Measurements from ENCODE around the gene NUTM2F. TPM values are rescaled to one million over a fixed set of nuclear protein-coding genes. Genes with fewer than 3 reads are reported as not detected.

NUTM2F gene
- total and polyA plus RNA-seq, 4 experiments from 2014 or later: not detected

DNA sequence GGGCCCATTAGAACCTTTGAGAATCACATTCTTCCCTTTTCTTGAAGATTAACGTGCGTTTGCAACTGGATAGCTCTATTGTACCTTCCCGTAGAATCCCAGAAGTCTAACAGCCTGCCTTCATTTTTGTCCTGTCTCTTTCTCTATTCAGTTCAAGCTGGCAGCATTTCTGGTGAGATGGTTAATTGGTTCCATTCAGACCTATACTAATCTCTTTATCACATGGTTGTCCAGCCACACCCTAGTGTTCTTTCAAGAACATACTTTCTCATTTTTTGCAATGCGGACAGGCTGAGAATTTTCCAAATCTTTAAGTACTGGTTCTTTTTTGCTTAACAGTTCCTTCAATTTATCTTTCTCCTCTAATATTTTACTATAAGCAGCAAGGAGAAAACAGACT lies 26.0 kb downstream of the NUTM2F start:
- no peak overlapping the region for H3K27ac ChIP-seq (ENCODE audit: low read depth, low read length)
- H3K9me3 Mint-ChIP-seq: no peaks in the 10 kb centered on the region
- H3K4me3 Mint-ChIP-seq: no peak overlapping the region
- ChIA-PET POLR2A (ENCODE audit: partially characterized antibody) (no interaction called here), CTCF (ENCODE audit: partially characterized antibody) (no interaction called here)
- H3K4me1 Mint-ChIP-seq: no peaks in the 10 kb centered on the region
- peaks cover 17 to 21% of the 10 kb centered on the region in 2 donors for H3K36me3 Mint-ChIP-seq
- no peaks in the 10 kb centered on the region for H3K27me3 ChIP-seq (ENCODE audit: insufficient read depth, low read length)
- no peak for DNase-seq
- no peaks in the 10 kb centered on the region for H3K4me1 ChIP-seq (ENCODE audit: insufficient read depth, low read length)
- H3K36me3 ChIP-seq (ENCODE audit: insufficient read depth, low read length): no peaks in the 10 kb centered on the region
- H3K27me3 Mint-ChIP-seq: no peaks in the 10 kb centered on the region
- H3K27ac Mint-ChIP-seq: peak overlapping the region in 1 of 7 donors; percentile 1
- H3K9me3 ChIP-seq (ENCODE audit: control insufficient read depth in 1 of 2, low read length in 2 of 2): no peaks in the 10 kb centered on the region
- no peak overlapping the region for H3K4me3 ChIP-seq (ENCODE audit: low read length in 2 of 2)
- intact Hi-C loops (cut with micrococcal nuclease): no loop called here

GRCh38 chr9:94301583-94301982 lies 26.9 kb downstream of the NUTM2F start:
- H3K27ac Mint-ChIP-seq: no peak overlapping the region
- Histone ChIP-seq H3K27me3 (ENCODE audit: insufficient read depth, low read length) (no peaks in the 10 kb centered on the region), H3K9me3 (ENCODE audit: control insufficient read depth in 1 of 2, low read length in 2 of 2) (no peaks in the 10 kb centered on the region), H3K36me3 (ENCODE audit: insufficient read depth, low read length) (no peaks in the 10 kb centered on the region), H3K4me1 (ENCODE audit: insufficient read depth, low read length) (no peaks in the 10 kb centered on the region), H3K27ac (ENCODE audit: low read depth, low read length) (no peak overlapping the region), H3K4me3 (ENCODE audit: low read length in 2 of 2) (no peak overlapping the region)
- ChIA-PET POLR2A (ENCODE audit: partially characterized antibody) (no interaction called here), CTCF (ENCODE audit: partially characterized antibody) (no interaction called here)
- no peaks in the 10 kb centered on the region for H3K9me3 Mint-ChIP-seq
- H3K4me3 Mint-ChIP-seq: no peak overlapping the region
- intact Hi-C loops (cut with micrococcal nuclease): no loop called here
- H3K27me3 Mint-ChIP-seq: no peaks in the 10 kb centered on the region
- peaks cover 24 to 29% of the 10 kb centered on the region in 2 donors for H3K36me3 Mint-ChIP-seq
- H3K4me1 Mint-ChIP-seq: no peaks in the 10 kb centered on the region
- DNase-seq: no peak

GRCh38 chr9:94300470-94301301 lies 27.8 kb downstream of the NUTM2F start:
- Mint-ChIP-seq H3K27me3 (no peaks in the 10 kb centered on the region), H3K4me1 (no peaks in the 10 kb centered on the region), H3K9me3 (no peaks in the 10 kb centered on the region), H3K36me3 (peaks cover 29 to 36% of the 10 kb centered on the region in 2 donors), H3K27ac (no peak overlapping the region), H3K4me3 (no peak overlapping the region)
- POLR2A ChIA-PET (ENCODE audit: partially characterized antibody): no interaction called here
- no peaks in the 10 kb centered on the region for H3K27me3 ChIP-seq (ENCODE audit: insufficient read depth, low read length)
- H3K4me3 ChIP-seq (ENCODE audit: low read length in 2 of 2): no peak overlapping the region
- CTCF ChIA-PET (ENCODE audit: partially characterized antibody): no interaction called here
- H3K27ac ChIP-seq (ENCODE audit: low read depth, low read length): no peak overlapping the region
- intact Hi-C loops (cut with micrococcal nuclease): no loop called here
- no peak for DNase-seq
- no peaks in the 10 kb centered on the region for H3K9me3 ChIP-seq (ENCODE audit: control insufficient read depth in 1 of 2, low read length in 2 of 2)
- H3K4me1 ChIP-seq (ENCODE audit: insufficient read depth, low read length): no peaks in the 10 kb centered on the region
- H3K36me3 ChIP-seq (ENCODE audit: insufficient read depth, low read length): peaks cover 4% of the 10 kb centered on the region

DNA sequence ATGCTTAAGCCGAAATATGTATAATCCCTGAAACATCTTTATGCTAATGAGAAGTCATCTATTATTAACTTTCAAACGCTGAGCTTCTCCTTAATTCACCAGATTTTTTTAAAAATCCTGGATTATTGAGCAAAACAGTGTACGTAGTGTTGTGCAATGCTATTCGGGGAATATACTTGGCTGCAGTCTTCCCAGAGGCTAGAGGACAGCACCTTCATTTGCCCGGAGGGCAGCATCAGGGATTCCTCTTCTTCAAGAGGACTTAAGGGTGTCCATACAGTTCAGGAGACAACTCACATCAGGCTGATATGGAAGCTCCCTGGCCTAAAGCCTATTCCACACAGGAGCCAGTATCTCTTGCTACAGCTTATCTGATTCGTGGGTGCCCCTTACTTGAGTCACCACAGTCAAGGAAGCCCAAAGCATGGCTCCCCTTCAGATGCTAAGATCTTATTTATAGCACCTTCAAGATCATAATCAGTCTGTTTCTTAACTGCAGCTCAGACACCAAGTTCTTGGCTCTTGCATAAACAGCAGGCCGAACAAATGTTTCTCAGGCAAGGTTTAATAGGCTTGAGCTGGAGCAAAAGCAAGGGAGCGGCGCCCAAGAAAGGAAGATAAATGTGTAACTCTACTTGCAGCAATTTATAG lies 29.4 kb downstream of the NUTM2F start:
- H3K9me3 ChIP-seq (ENCODE audit: control insufficient read depth in 1 of 2, low read length in 2 of 2): no peaks in the 10 kb centered on the region
- POLR2A ChIA-PET (ENCODE audit: partially characterized antibody): no interaction called here
- peak overlapping the region in 1 of 7 donors; percentile 37 for H3K27ac Mint-ChIP-seq
- no peak overlapping the region for H3K4me3 Mint-ChIP-seq
- no peaks in the 10 kb centered on the region for H3K27me3 ChIP-seq (ENCODE audit: insufficient read depth, low read length)
- no peaks in the 10 kb centered on the region for H3K27me3 Mint-ChIP-seq
- CTCF ChIA-PET (ENCODE audit: partially characterized antibody): no interaction called here
- no peak overlapping the region for H3K27ac ChIP-seq (ENCODE audit: low read depth, low read length)
- peaks cover 34 to 45% of the 10 kb centered on the region in 2 donors for H3K36me3 Mint-ChIP-seq
- H3K36me3 ChIP-seq (ENCODE audit: insufficient read depth, low read length): peaks cover 4% of the 10 kb centered on the region
- no peaks in the 10 kb centered on the region for H3K4me1 ChIP-seq (ENCODE audit: insufficient read depth, low read length)
- H3K9me3 Mint-ChIP-seq: no peaks in the 10 kb centered on the region
- intact Hi-C loops (cut with micrococcal nuclease): no loop called here
- no peak overlapping the region for H3K4me3 ChIP-seq (ENCODE audit: low read length in 2 of 2)
- H3K4me1 Mint-ChIP-seq: no peaks in the 10 kb centered on the region
- no peak for DNase-seq

GRCh38 chr9:94289691-94290090 lies 38.8 kb downstream of the NUTM2F start:
- H3K27me3 Mint-ChIP-seq: no peaks in the 10 kb centered on the region
- peaks cover 0 to 7% (median 5%) of the 10 kb centered on the region in 4 donors for H3K4me1 Mint-ChIP-seq
- no peak for DNase-seq
- peaks cover 25% of the 10 kb centered on the region for H3K36me3 ChIP-seq (ENCODE audit: insufficient read depth, low read length)
- intact Hi-C loops (cut with micrococcal nuclease): no loop called here
- H3K27ac ChIP-seq (ENCODE audit: low read depth, low read length): no peak overlapping the region
- no peaks in the 10 kb centered on the region for H3K27me3 ChIP-seq (ENCODE audit: insufficient read depth, low read length)
- H3K36me3 Mint-ChIP-seq: peaks cover 69 to 71% of the 10 kb centered on the region in 2 donors
- H3K4me3 Mint-ChIP-seq: no peak overlapping the region
- peaks cover 0 to 3% (median 0%) of the 10 kb centered on the region in 8 donors for H3K9me3 Mint-ChIP-seq
- CTCF ChIA-PET (ENCODE audit: partially characterized antibody): no interaction called here
- no peak overlapping the region for H3K27ac Mint-ChIP-seq
- H3K4me1 ChIP-seq (ENCODE audit: insufficient read depth, low read length): no peaks in the 10 kb centered on the region
- no peaks in the 10 kb centered on the region for H3K9me3 ChIP-seq (ENCODE audit: control insufficient read depth in 1 of 2, low read length in 2 of 2)
- H3K4me3 ChIP-seq (ENCODE audit: low read length in 2 of 2): no peak overlapping the region
- POLR2A ChIA-PET (ENCODE audit: partially characterized antibody): no interaction called here

- no peak overlapping the region for H3K4me3 Mint-ChIP-seq
- peaks cover 0 to 3% (median 0%) of the 10 kb centered on the region in 8 donors for H3K9me3 Mint-ChIP-seq
- H3K27me3 Mint-ChIP-seq: no peaks in the 10 kb centered on the region
- H3K27ac Mint-ChIP-seq: peak overlapping the region in 1 of 7 donors; percentile 22
- no peak overlapping the region for H3K4me3 ChIP-seq (ENCODE audit: low read length in 2 of 2)
- DNase-seq: no peak
- ChIA-PET POLR2A (ENCODE audit: partially characterized antibody) (no interaction called here), CTCF (ENCODE audit: partially characterized antibody) (no interaction called here)
- peaks cover 61 to 62% of the 10 kb centered on the region in 2 donors for H3K36me3 Mint-ChIP-seq
- H3K36me3 ChIP-seq (ENCODE audit: insufficient read depth, low read length): peaks cover 23% of the 10 kb centered on the region
- no peaks in the 10 kb centered on the region for H3K27me3 ChIP-seq (ENCODE audit: insufficient read depth, low read length)
- peaks cover 0 to 7% (median 5%) of the 10 kb centered on the region in 4 donors for H3K4me1 Mint-ChIP-seq
- no peak overlapping the region for H3K27ac ChIP-seq (ENCODE audit: low read depth, low read length)
- H3K4me1 ChIP-seq (ENCODE audit: insufficient read depth, low read length): no peaks in the 10 kb centered on the region
- H3K9me3 ChIP-seq (ENCODE audit: control insufficient read depth in 1 of 2, low read length in 2 of 2): no peaks in the 10 kb centered on the region
- intact Hi-C loops (cut with micrococcal nuclease): no loop called here
Measured at GRCh38 chr9:94287877-94288513, 40.4 kb downstream of the NUTM2F start.

GRCh38 chr9:94286116-94286515 lies 42.3 kb downstream of the NUTM2F start:
- intact Hi-C loops (cut with micrococcal nuclease): no loop called here
- no peaks in the 10 kb centered on the region for H3K27me3 Mint-ChIP-seq
- H3K27me3 ChIP-seq (ENCODE audit: insufficient read depth, low read length): no peaks in the 10 kb centered on the region
- no peak for DNase-seq
- H3K9me3 Mint-ChIP-seq: peaks cover 0 to under 1% (median 0%) of the 10 kb centered on the region in 8 donors
- CTCF ChIA-PET (ENCODE audit: partially characterized antibody): no interaction called here
- H3K4me1 ChIP-seq (ENCODE audit: insufficient read depth, low read length): no peaks in the 10 kb centered on the region
- POLR2A ChIA-PET (ENCODE audit: partially characterized antibody): no interaction called here
- no peaks in the 10 kb centered on the region for H3K9me3 ChIP-seq (ENCODE audit: control insufficient read depth in 1 of 2, low read length in 2 of 2)
- H3K36me3 ChIP-seq (ENCODE audit: insufficient read depth, low read length): peaks cover 15% of the 10 kb centered on the region
- no peak overlapping the region for H3K27ac ChIP-seq (ENCODE audit: low read depth, low read length)
- no peak overlapping the region for H3K27ac Mint-ChIP-seq
- H3K4me1 Mint-ChIP-seq: peaks cover 0 to 8% (median 4%) of the 10 kb centered on the region in 4 donors
- no peak overlapping the region for H3K4me3 Mint-ChIP-seq
- no peak overlapping the region for H3K4me3 ChIP-seq (ENCODE audit: low read length in 2 of 2)
- peaks cover 56 to 64% of the 10 kb centered on the region in 2 donors for H3K36me3 Mint-ChIP-seq
